Stimulated activated CD8-positive, alpha-beta memory T cell treated with anti-CD3 and anti-CD28 coated beads, Interleukin-2, amount 100 ng/mL, for 1 hour (primary cell): ENCODE results near the gene KRT86.

ENCODE experiments used
- DNase-seq, 2 donors: peaks; one replicate each; pipeline ENCODE4 v3.0.0-alpha.2; 2020; ENCODE audit warnings: low read depth in 2 of 2

KRT86 gene

GRCh38 chr12:52274521-52275120 is at the start of gene KRT86:
TSS of gene KRT86 (plus strand) at chr12:52274645. CDS start at chr12:52301917, 27,272 bp downstream.
- no peak for DNase-seq

GRCh38 chr12:52225752-52226151 is 48.7 kb upstream of the KRT86 start:
- DNase-seq, result no peak

- no peak for DNase-seq
These were observed 48.0 kb upstream of the KRT86 start for GRCh38 chr12:52226446-52226845.

GRCh38 chr12:52227606-52228166 is 46.8 kb upstream of the KRT86 start:
- DNase-seq, result no peak

- no peak for DNase-seq
These were observed 46.1 kb upstream of the KRT86 start for GRCh38 chr12:52228366-52228765.

GRCh38 chr12:52228931-52229330 is 45.5 kb upstream of the KRT86 start:
- no peak for DNase-seq

- DNase-seq, result no peak
These were observed 44.6 kb upstream of the KRT86 start for GRCh38 chr12:52229836-52230343.

- DNase-seq, result no peak
These were observed 43.8 kb upstream of the KRT86 start for GRCh38 chr12:52230364-52231281.

- no peak for DNase-seq
These were observed 42.9 kb upstream of the KRT86 start for GRCh38 chr12:52231305-52232202.

- DNase-seq, result no peak
These were observed 42.2 kb upstream of the KRT86 start for GRCh38 chr12:52232203-52232673.

GRCh38 chr12:52232674-52233461 is 41.6 kb upstream of the KRT86 start, which contains the start of gene KRT7:
TSS of gene KRT7 (plus strand) at chr12:52233243. CDS start at chr12:52233297, 54 bp downstream.
- DNase-seq, result no peak

- no peak for DNase-seq
These were observed 40.8 kb upstream of the KRT86 start for GRCh38 chr12:52233462-52234207.

GRCh38 chr12:52234223-52234810 is 40.1 kb upstream of the KRT86 start:
- no peak for DNase-seq

GRCh38 chr12:52235001-52235764 is 39.3 kb upstream of the KRT86 start:
- no peak for DNase-seq

- DNase-seq, result no peak
These were observed 38.6 kb upstream of the KRT86 start for GRCh38 chr12:52235822-52236361.

GRCh38 chr12:52236386-52237050 is 37.9 kb upstream of the KRT86 start:
- DNase-seq, result no peak

GRCh38 chr12:52238207-52238840 is 36.1 kb upstream of the KRT86 start:
- DNase-seq, result no peak
